Measurements from ENCODE around the gene TMEM141.
"Not testable (repeated sequence)": the region's sequence is repeated elsewhere in the genome, so short reads cannot be mapped to it uniquely, and the experiment has no call there.

The TMEM141 gene

DNA sequence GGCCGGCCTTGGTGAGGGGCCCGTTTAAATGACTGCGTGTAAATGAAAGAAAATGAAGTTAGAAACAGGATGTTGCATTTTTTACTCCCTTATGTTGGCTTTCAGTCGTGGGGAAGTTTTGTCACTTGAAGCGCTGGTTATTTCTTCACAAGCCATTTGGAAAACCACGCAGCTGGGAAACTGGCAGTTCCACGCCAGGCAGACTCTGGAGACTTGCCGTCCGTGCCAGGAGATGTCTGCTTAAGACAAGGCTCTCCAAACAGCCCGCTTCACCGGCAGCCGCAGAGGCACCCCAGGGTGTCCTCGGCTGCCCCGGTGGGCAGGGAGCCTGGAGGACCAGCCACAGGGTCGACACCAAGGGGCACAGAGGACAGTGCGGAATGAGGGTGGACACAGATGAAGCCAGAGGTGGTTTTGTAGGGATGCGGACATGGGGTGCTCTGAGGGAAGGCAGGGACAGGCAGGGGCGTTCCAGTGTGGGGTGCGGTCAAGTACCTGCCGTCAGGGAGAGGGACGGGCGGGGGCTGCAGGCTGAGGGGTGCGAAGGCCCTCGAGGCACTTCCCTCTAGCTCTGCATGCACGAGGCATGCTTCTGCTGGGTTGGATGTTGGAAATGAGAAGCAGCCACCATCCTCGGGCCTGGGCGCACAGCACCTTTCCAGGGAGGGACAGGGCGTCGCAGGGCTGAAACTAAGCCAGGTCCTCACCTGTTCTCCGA is 40.0 kb downstream of the TMEM141 start:
- TF ChIP-seq FOXA1 (IDR thresholded peaks at IDR 0.05) (no peak), FOXM1 (IDR thresholded peaks at IDR 0.05; ENCODE audit: borderline replicate concordance) (no peak), FOXK2 (IDR thresholded peaks at IDR 0.05) (no peak), BHLHE40 (IDR thresholded peaks at IDR 0.05; ENCODE audit: borderline replicate concordance) (no peak), NFRKB (IDR thresholded peaks at IDR 0.05) (no peak), ELF4 (IDR thresholded peaks at IDR 0.05) (no peak), ZNF384 (IDR thresholded peaks at IDR 0.05) (no peak), HDGF (IDR thresholded peaks at IDR 0.05; ENCODE audit: borderline replicate concordance) (no peak), SP1 (IDR thresholded peaks at IDR 0.05) (no peak), CTBP1 (IDR thresholded peaks at IDR 0.05; ENCODE audit: borderline replicate concordance) (no peak), L3MBTL2 (conservative IDR thresholded peaks at IDR 0.05) (no peak), SUZ12 (IDR thresholded peaks at IDR 0.05) (no peak)
- TF ChIP-seq, protein P1, sequence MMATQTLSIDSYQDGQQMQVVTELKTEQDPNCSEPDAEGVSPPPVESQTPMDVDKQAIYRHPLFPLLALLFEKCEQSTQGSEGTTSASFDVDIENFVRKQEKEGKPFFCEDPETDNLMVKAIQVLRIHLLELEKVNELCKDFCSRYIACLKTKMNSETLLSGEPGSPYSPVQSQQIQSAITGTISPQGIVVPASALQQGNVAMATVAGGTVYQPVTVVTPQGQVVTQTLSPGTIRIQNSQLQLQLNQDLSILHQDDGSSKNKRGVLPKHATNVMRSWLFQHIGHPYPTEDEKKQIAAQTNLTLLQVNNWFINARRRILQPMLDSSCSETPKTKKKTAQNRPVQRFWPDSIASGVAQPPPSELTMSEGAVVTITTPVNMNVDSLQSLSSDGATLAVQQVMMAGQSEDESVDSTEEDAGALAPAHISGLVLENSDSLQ (IDR thresholded peaks at IDR 0.05): no peak
- no peak for DNase-seq (ENCODE audit: extremely low spot score)
- POLR2A ChIA-PET: no interaction called here
- CTCF ChIA-PET: no interaction called here

DNA sequence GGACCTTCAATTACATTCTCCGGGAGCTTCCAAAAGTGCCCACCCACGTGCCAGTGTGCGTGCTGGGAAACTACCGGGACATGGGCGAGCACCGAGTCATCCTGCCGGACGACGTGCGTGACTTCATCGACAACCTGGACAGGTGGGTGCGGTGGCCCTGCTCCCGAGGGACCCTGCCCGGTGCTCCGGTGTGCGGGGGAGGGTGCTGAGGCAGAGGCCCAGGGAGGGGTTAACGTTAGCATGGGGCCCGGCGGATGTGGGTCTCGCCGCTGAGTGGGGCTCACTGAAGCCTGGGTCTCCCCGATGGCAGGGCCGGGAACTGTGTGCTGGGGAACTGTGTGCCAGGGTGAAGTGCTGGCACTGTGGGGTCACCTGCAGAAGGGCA is 40.6 kb downstream of the TMEM141 start:
- POLR2A ChIA-PET: no interaction called here
- TF ChIP-seq FOXK2 (IDR thresholded peaks at IDR 0.05) (no peak), TARDBP (IDR thresholded peaks at IDR 0.05) (no peak), HDGF (IDR thresholded peaks at IDR 0.05; ENCODE audit: borderline replicate concordance) (no peak), FOXM1 (IDR thresholded peaks at IDR 0.05; ENCODE audit: borderline replicate concordance) (no peak), CTBP1 (IDR thresholded peaks at IDR 0.05; ENCODE audit: borderline replicate concordance) (no peak), LEF1 (IDR thresholded peaks at IDR 0.05; ENCODE audit: borderline replicate concordance) (no peak), FOXA1 (IDR thresholded peaks at IDR 0.05) (no peak), SUZ12 (IDR thresholded peaks at IDR 0.05) (no peak), NFRKB (IDR thresholded peaks at IDR 0.05) (no peak), SP1 (IDR thresholded peaks at IDR 0.05) (no peak), ELF4 (IDR thresholded peaks at IDR 0.05) (no peak)
- TF ChIP-seq, protein P1 (IDR thresholded peaks at IDR 0.05): no peak
- DNase-seq (ENCODE audit: extremely low spot score): no peak
- CTCF ChIA-PET: no interaction called here

DNA sequence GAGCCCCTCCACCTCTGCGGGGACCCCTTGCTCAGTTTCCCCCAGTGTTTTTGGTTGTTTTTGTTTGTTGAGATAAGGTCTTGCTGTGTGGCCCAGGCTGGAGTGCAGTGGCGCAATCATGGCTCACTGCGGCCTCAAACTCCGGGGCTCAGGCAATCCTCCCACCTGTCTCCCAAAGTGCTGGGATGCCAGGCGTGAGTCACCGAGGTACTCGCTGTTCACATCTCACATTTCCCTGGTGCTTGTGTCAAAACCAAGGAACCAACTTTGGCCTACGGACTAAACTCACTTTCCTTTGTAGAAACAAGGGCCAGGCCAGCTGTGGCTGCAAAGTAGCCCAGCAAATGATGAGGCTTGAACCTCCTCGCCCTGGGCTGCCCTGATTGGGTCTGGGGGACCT is 41.4 kb downstream of the TMEM141 start:
- POLR2A ChIA-PET: no interaction called here
- CTCF ChIA-PET: interaction anchor here (1.0 kb wide), 1 partner anchor 10 kb away, joined by 4 read pairs; the partner anchor contains the start of gene AJM1
- DNase-seq (ENCODE audit: extremely low spot score): no peak
- no peak for TF ChIP-seq CTBP1 (IDR thresholded peaks at IDR 0.05; ENCODE audit: borderline replicate concordance)
- no peak for TF ChIP-seq HDGF (IDR thresholded peaks at IDR 0.05; ENCODE audit: borderline replicate concordance)
- no peak for TF ChIP-seq L3MBTL2 (conservative IDR thresholded peaks at IDR 0.05)

DNA sequence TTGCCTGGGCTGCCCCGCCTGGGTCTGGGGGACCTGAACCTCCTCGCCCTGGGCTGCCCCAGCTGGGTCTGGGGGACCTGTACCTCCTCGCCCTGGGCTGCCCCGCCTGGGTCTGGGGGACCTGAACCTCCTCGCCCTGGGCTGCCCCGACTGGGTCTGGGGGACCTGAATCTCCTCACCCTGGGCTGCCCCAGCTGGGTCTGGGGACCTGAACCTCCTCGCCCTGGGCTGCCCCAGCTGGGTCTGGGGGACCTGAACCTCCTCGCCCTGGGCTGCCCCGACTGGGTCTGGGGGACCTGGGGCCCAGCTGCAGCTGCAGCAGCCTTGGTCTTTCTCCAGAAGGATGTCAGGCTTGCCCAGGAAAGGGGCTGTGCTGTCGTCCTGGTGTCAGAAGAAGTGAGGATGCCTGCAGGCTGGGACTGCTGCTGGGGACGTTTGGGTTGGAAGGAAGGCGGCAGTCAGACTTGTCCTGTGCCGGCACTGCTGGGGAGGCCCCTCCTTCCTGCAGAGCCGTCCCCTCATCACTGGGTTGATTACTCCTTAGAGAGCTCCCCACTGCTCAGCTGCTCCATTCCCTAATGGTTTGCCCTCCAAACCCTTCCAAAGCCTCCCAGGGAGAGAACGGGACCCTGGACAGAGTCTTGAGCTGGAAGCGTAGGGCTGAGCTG is 42.4 kb downstream of the TMEM141 start:
- POLR2A ChIA-PET; DNase-seq (ENCODE audit: extremely low spot score): not testable (repeated sequence)
- CTCF ChIA-PET: interaction anchor here (0.8 to 1.0 kb wide), 2 partner anchors 9 to 24 kb away, joined by 3 to 4 read pairs; partner anchors contain the start of gene AJM1

DNA sequence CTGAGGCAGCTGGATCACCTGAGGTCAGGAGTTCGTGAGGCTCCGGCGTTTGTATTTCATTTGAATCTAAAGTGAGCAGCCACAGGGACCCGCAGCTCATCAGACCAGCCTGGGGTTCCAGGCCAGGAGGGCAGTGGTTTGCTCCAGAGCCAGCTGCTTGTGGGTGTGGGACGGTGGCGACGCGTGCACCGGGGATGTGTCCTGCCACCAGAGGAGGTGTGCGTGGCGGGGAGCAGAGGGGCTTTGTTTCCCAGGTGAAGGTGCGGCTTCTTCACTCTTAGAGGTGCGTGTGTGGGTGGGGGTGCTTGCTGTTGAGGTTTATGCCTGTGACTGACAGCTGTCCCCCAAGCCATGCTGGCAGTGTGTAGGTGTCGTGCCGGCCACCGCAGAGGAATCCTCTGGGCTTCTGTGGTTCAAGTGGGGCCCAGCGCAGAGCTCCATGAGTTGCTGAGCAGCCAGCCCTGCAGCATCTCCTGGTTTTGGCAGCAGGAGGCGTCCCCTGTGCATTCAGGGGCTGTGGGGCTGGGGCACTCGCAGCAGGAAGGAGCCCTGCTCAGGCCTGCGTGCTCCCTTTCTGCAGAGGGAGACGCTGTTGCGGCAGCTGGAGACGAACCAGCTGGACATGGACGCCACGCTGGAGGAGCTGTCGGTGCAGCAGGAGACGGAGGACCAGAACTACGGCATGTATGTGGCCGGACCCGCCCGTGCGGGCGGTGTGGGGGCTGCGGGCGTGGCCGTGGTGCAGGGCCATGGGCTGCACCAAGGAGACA is 44.2 kb downstream of the TMEM141 start:
- TF ChIP-seq SUZ12 (IDR thresholded peaks at IDR 0.05) (no peak), FOXA1 (IDR thresholded peaks at IDR 0.05) (no peak), L3MBTL2 (conservative IDR thresholded peaks at IDR 0.05) (no peak), FOXK2 (IDR thresholded peaks at IDR 0.05) (no peak), ARNT (IDR thresholded peaks at IDR 0.05) (no peak), CTBP1 (IDR thresholded peaks at IDR 0.05; ENCODE audit: borderline replicate concordance) (no peak), NFRKB (IDR thresholded peaks at IDR 0.05) (no peak), BHLHE40 (IDR thresholded peaks at IDR 0.05; ENCODE audit: borderline replicate concordance) (no peak), SP1 (IDR thresholded peaks at IDR 0.05) (no peak), ELF4 (IDR thresholded peaks at IDR 0.05) (no peak), LEF1 (IDR thresholded peaks at IDR 0.05; ENCODE audit: borderline replicate concordance) (no peak), FOXM1 (IDR thresholded peaks at IDR 0.05; ENCODE audit: borderline replicate concordance) (no peak), ZNF384 (IDR thresholded peaks at IDR 0.05) (no peak), TARDBP (IDR thresholded peaks at IDR 0.05) (no peak), HDGF (IDR thresholded peaks at IDR 0.05; ENCODE audit: borderline replicate concordance) (no peak)
- TF ChIP-seq, protein P1 (IDR thresholded peaks at IDR 0.05): no peak
- ChIA-PET POLR2A (interaction anchor here (1.2 kb wide), 1 partner anchor 27 kb away, joined by 3 read pairs; no protein-coding TSS in a partner anchor), CTCF (no interaction called here)
- DNase-seq (ENCODE audit: extremely low spot score): no peak
